PC-9 (cell line): ENCODE measurements around the gene USP2. TPM values are rescaled to one million over a fixed set of nuclear protein-coding genes. Genes with fewer than 3 reads are reported as not detected.
A peak's percentile ranks its signal among the peaks of the same experiment; 100 is the strongest.

ENCODE experiments used
- BruUV-seq: library from RNA; stranded (reverse); fragments of 400-500 nt; replicated peaks from 2 replicates; lab custom pipeline; 2021; lab: Mats Ljungman, UMichigan
- CTCF ChIA-PET: fragments of 300-600 bp; sonication (Branson Sonifier 250); formaldehyde crosslinking; loops from one replicate; lab custom pipeline; 2022; ENCODE audit warnings: antibody characterized with exemption; lab: Charles Lee
- POLR2A ChIA-PET: fragments of 300-600 bp; sonication (Branson Sonifier 250); formaldehyde crosslinking; loops from one replicate; lab custom pipeline; 2022; ENCODE audit warnings: antibody characterized with exemption; ENCODE audit not compliant: unreplicated experiment; lab: Charles Lee
- DNase-seq, 2 experiments: peaks; one replicate each; pipeline versions ENCODE4 v3.0.0 to v3.0.0-alpha.2; 2015 to 2022; ENCODE audit warnings: mixed read lengths in 1 of 2
- H2AFZ ChIP-seq: fragments of 200-600 bp; sonication (generic); 2 replicates; pipeline ENCODE4 v1.8.1; 2017; ENCODE audit warnings: antibody characterized with exemption
- H3F3A ChIP-seq: fragments of 200-600 bp; sonication (generic); 2 replicates; pipeline ENCODE4 v1.8.1; 2017; ENCODE audit warnings: antibody characterized with exemption, mild to moderate bottlenecking, low read depth; ENCODE audit not compliant: insufficient read depth
- H3K27ac ChIP-seq: fragments of 200-600 bp; sonication (generic); 2 replicates; pipeline ENCODE4 v1.6.1; 2016; ENCODE audit warnings: mixed run types
- H3K27me3 ChIP-seq: fragments of 200-600 bp; sonication (generic); 2 replicates; pipeline ENCODE4 v1.6.1; 2016; ENCODE audit warnings: low read depth, mixed run types; ENCODE audit not compliant: insufficient read depth
- H3K36me3 ChIP-seq: fragments of 200-600 bp; sonication (generic); 2 replicates; pipeline ENCODE4 v1.6.1; 2016; ENCODE audit warnings: low read depth, mixed run types
- H3K4me1 ChIP-seq: fragments of 200-600 bp; sonication (generic); replicated peaks from 2 replicates; pipeline ENCODE4 v1.6.1; 2016; ENCODE audit warnings: mixed run types; ENCODE audit not compliant: insufficient read depth
- H3K4me2 ChIP-seq: fragments of 200-600 bp; sonication (generic); 2 replicates; pipeline ENCODE4 v1.6.1; 2017; ENCODE audit warnings: mixed run types
- H3K4me3 ChIP-seq: fragments of 200-600 bp; sonication (generic); 2 replicates; pipeline ENCODE4 v1.6.1; 2016; ENCODE audit warnings: mixed run types
- H3K79me2 ChIP-seq: fragments of 200-600 bp; sonication (generic); 2 replicates; pipeline ENCODE4 v1.6.1; 2017; ENCODE audit warnings: low read depth, mixed run types
- H3K9me2 ChIP-seq: fragments of 200-600 bp; sonication (generic); 2 replicates; pipeline ENCODE4 v1.8.1; 2017; ENCODE audit warnings: mild to moderate bottlenecking; ENCODE audit not compliant: insufficient read depth
- H3K9me3 ChIP-seq: fragments of 200-600 bp; sonication (generic); 2 replicates; pipeline ENCODE4 v1.8.1; 2016; ENCODE audit warnings: low read depth; ENCODE audit not compliant: insufficient read depth
- H4K20me1 ChIP-seq: fragments of 200-600 bp; sonication (generic); 2 replicates; pipeline ENCODE4 v1.8.1; 2017; ENCODE audit not compliant: insufficient read depth
- CTCF ChIP-seq: fragments of 200-600 bp; sonication (generic); conservative IDR thresholded peaks from 2 replicates; pipeline ENCODE4 v1.6.1; 2017; ENCODE audit warnings: mixed run types, antibody characterized with exemption, mild to moderate bottlenecking, moderate library complexity
- EZH2 ChIP-seq: fragments of 200-600 bp; sonication (generic); IDR thresholded peaks from 2 replicates; pipeline ENCODE4 v1.8.0; 2017; ENCODE audit warnings: antibody characterized with exemption, low read depth
- intact Hi-C: fragments of 100-400 bp; cut with micrococcal nuclease; formaldehyde crosslinking; loops from one replicate; pipeline ENCODE4 v1.10.0; 2022; ENCODE audit not compliant: unreplicated experiment
- total RNA-seq: library from RNA; stranded (reverse); gene quantifications from 2 replicates; pipeline ENCODE4 v1.2.3, GENCODE V29; 2021

Gene USP2
- total RNA-seq, 1 experiment from 2014 or later: 2.1 TPM

GRCh38 chr11:119366690-119367620 is 14.5 kb downstream of the USP2 start:
- ChIA-PET CTCF (interaction anchor here (0.5 kb wide), 1 partner anchor 10 kb away, joined by 6 read pairs; no protein-coding TSS in a partner anchor), POLR2A (no interaction called here)
- BruUV-seq: no TSS peak
- Histone ChIP-seq H3K9me2 (no peaks in the 10 kb centered on the region), H4K20me1 (no peaks in the 10 kb centered on the region), H3K27ac (no peak overlapping the region), H3K27me3 (no peaks in the 10 kb centered on the region), H3K9me3 (no peaks in the 10 kb centered on the region), H3K4me2 (no peak overlapping the region), H3K79me2 (no peaks in the 10 kb centered on the region), H2AFZ (no peak overlapping the region), H3K4me1 (peaks cover 29% of the 10 kb centered on the region), H3F3A (peaks cover 15% of the 10 kb centered on the region), H3K4me3 (no peak overlapping the region), H3K36me3 (no peaks in the 10 kb centered on the region)
- no peak for DNase-seq
- intact Hi-C loops: loop anchor here (10.0 kb wide), 1 partner anchor 758 kb away; no protein-coding TSS in a partner anchor
- no peak for TF ChIP-seq CTCF
- TF ChIP-seq EZH2: no peak

GRCh38 chr11:119365071-119365591 is 16.4 kb downstream of the USP2 start:
- Histone ChIP-seq H3K4me2 (no peak overlapping the region), H3K36me3 (no peaks in the 10 kb centered on the region), H3K9me3 (no peaks in the 10 kb centered on the region), H2AFZ (no peak overlapping the region), H3K79me2 (no peaks in the 10 kb centered on the region), H3K4me3 (no peak overlapping the region), H4K20me1 (no peaks in the 10 kb centered on the region), H3K27me3 (no peaks in the 10 kb centered on the region), H3K27ac (no peak overlapping the region), H3K9me2 (no peaks in the 10 kb centered on the region), H3F3A (peaks cover 32% of the 10 kb centered on the region), H3K4me1 (peaks cover 48% of the 10 kb centered on the region)
- ChIA-PET POLR2A (interaction anchor here (0.7 kb wide), 1 partner anchor 183 kb away, joined by 3 read pairs; no protein-coding TSS in a partner anchor), CTCF (no interaction called here)
- BruUV-seq: no TSS peak
- DNase-seq: no peak
- intact Hi-C loops: loop anchor here (10.0 kb wide), 1 partner anchor 760 kb away; no protein-coding TSS in a partner anchor
- TF ChIP-seq CTCF (no peak), EZH2 (no peak)

GRCh38 chr11:119363851-119364590 is 17.5 kb downstream of the USP2 start:
- no peak overlapping the region for H3K27ac ChIP-seq
- no peaks in the 10 kb centered on the region for H3K79me2 ChIP-seq
- intact Hi-C loops: loop anchor here (10.0 kb wide), 1 partner anchor 761 kb away; no protein-coding TSS in a partner anchor
- ChIA-PET POLR2A (no interaction called here), CTCF (no interaction called here)
- no peaks in the 10 kb centered on the region for H3K36me3 ChIP-seq
- no peaks in the 10 kb centered on the region for H3K9me3 ChIP-seq
- peak overlapping the region; percentile 74 for H3K4me2 ChIP-seq
- H2AFZ ChIP-seq: peak overlapping the region; percentile 64; the same call in 1 of the 2 replicates
- H4K20me1 ChIP-seq: no peaks in the 10 kb centered on the region
- peak overlapping the region; percentile 36; the same call in 1 of the 2 replicates for H3K4me3 ChIP-seq
- H3K9me2 ChIP-seq: no peaks in the 10 kb centered on the region
- TF ChIP-seq EZH2 (no peak), CTCF (no peak)
- peaks cover 47% of the 10 kb centered on the region for H3K4me1 ChIP-seq
- DNase-seq: no peak
- H3F3A ChIP-seq: peaks cover 32% of the 10 kb centered on the region
- no TSS peak for BruUV-seq
- no peaks in the 10 kb centered on the region for H3K27me3 ChIP-seq
